HG02610 (cell line): ENCODE results near the gene CDS1.
"Not testable (repeated sequence)": the region's sequence is repeated elsewhere in the genome, so short reads cannot be mapped to it uniquely, and the experiment has no call there.

Source experiments
- ATAC-seq: cut with Tn5 transposase; IDR thresholded peaks from one replicate; pipeline ENCODE4 v1.9.1; 2021; ENCODE audit warnings: mild to moderate bottlenecking, moderate library complexity; ENCODE audit not compliant: unreplicated experiment

CDS1 gene

DNA sequence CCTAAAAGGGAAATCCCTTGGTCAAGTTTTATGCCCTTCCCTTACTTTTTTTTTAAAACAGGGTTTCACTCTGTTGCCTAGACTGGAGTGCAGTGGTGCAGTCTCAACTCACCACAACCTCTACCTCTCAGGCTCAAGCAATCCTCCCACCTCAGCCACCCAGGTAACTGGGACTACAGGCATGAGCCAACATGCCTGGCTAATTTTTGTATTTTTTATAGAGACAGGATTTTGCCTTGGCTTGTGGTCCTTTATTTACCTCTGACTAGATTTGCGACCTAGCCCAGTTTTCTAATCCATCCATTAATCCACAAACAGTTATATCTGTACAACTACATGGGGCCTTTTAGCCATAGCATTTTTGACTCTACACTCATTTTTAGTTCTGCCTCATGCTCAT, 23.7 kb downstream of the CDS1 start:
- ATAC-seq, result no peak

DNA sequence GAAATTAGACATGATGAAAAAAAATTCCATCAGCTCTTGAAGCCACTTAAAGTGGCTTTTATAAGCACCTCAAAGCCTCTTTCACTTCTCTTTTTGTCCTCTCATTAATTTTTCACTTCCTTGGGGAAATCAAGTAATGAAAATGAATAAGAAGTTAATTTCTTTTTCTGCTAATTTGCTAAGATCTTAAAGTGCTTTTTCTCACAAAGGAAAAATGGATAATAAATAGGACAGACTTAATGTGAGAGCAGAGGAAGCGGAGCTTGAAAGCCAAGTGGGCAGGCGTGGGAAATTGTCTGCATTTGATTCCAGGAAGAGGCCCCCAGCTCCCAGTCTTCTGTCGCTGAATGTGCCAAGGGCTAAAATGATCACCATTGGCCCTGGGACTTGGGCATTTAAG, 28.6 kb downstream of the CDS1 start:
- ATAC-seq, result no peak

DNA sequence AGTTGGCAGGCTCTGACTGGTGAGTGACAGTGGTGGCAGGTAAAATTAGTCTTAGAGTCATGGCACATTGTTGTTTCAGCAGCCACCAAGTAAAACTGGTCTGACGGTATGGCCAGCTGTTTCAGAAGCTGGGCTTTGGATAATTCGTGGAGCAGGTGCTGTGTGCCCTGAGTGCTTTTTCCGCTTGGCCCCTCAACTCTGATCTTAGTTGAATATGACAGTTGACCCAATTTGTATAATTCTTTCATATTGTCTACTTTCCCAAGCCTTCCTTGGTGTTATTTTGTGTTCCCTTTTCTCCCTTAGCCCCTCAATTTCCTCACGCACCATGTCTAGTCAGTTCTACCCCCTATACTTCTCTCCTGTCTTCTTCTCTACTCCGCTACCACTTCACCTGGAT, 32.0 kb downstream of the CDS1 start:
- ATAC-seq, result no peak

DNA sequence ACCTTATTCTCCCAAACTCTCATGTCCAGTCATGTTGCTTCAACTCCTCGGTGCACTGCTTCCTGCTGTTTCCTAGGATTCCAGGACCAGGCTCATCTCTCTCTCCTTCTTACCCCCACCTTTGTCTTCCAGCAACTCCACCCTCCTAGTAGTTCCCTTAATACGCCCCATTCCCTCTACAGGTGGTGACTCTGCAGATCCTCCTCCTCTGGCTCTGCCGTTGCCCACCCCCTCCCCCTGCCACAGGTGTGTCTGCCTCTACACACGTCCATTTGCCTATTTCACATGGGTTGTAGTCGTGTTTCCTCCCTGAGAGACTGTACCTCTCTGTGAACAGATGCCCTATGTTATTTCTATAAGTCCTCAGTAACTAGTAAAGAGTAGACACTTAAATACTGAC, 32.4 kb downstream of the CDS1 start:
- no peak for ATAC-seq

DNA sequence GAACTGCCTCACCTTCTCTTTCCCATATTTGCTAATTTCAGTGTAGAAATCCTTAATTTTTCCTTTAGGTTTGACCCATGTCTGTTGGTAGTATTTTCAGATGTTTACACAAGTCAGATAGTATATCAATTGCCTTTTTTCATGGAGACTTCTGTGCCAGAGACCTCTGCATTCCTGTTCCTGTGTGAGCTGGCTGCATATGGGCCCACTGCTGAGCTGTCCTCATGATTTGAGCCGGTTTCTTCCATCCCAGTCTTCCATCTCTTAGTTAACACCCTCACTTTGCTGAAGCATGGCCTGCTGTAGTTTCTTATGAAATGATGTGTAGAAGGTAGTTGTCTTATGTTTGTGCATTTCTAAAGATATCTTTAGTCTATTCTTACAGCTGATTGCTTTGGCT, 40.0 kb downstream of the CDS1 start:
- no peak for ATAC-seq

DNA sequence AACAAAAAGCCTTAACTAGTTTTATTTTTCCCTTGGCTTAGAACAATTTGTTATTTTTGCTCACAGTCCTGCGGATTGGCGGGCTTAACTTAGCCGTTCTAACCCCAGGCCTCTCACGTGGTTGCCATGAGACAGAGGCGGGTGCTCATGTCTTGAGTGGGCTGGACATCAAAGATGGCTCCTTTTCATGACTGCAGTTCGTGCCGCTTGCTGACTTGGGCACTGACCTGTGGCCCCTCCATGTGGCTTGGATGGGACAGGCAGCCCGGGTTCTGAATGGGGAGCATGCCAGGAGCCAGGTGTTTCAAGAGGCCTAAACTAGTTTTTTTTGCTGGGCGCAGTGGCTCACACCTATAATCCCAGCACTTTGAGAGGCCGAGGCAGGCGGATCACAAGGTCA, 40.7 kb downstream of the CDS1 start:
- ATAC-seq, result no peak

DNA sequence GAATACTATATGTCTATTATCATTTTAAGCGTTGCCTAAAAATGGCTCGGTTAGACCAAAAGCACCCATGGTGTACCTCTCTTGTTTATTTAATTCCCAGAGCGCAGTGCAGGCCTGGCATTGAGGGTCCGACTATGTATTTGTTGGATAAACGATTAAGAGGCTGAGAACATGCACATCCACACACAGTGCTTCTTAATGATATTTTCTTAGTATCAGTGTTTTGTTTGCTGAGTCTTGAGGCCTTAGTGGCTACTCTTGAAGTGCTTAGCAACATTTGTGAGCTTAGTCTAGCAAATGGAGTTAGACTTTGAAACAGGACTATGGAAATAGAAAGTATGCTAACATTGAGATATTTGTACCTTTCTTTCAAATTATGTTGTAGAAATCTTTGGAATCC, 43.7 kb downstream of the CDS1 start:
- no peak for ATAC-seq

DNA sequence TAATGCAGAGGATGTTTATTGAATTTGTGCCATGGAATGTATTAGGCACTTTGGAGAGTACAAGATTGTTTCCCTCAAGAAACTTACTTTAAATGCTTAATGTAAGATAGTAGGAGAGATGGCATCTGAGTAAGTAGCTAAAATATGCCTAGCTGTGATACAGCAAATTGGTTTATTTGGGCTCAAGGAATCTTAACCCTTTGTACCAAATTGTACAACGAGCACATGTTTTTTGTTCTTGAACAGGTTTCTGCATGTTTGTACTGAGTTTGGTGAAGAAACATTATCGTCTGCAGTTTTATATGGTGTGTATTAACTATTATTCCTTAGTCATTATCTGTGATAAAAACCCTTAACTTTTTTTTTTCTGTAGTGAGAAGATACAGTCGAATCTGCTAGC, 48.6 kb downstream of the CDS1 start:
- ATAC-seq, result no peak

DNA sequence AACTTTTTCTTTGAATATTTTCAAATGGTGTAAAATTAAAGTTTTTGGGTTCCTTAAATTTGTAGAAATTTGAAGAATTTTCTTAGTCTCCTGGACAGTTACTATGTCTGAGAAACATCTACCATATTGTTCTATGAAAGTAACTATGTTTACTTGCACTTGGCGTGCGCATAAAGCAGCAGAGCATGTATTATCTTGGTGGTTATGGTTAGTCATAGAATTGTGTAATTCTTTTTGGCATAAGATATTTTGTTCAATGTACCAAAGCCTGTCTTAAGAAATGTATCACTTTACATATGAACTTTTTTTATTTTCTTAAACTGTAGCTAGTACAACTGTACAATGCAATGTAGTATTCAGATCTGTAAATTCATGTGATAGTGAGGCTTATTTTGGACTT, 49.2 kb downstream of the CDS1 start:
- ATAC-seq, result no peak

DNA sequence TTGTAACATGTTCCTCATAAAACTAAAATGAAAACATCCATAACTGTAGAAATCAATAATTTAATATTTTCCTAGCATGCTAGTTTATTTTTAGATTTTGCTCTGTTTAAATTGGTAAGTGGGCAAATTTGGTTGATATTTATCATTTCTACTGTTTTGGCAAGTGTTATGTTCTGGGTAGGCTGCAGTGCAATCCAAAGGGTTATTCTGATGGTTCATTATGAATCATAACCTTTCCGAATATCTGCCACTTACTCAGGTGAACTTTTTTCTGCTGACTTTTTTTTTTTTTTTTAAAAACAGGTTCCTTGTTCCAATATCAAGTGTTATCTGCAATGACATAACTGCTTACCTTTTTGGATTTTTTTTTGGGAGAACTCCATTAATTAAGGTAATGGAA, 52.0 kb downstream of the CDS1 start:
- ATAC-seq, result no peak

DNA sequence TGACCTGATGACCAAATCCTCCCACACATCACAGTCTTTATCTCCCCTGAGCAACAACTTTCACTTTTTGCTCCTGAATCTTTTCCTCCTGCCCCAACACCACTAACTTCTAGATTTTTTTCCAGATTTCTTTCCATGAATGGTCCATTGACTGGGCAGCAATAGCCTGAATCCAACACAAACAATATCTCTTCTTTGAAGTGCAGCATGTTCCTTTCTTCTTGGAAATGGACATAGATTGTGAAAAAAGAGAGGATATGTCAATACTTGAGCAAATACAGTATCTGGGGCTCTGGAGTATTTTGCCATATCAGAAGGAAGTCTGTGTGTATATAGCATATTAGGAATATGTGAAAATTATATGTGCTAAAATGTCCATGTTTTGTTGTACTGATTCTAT, 55.2 kb downstream of the CDS1 start:
- ATAC-seq, result no peak

DNA sequence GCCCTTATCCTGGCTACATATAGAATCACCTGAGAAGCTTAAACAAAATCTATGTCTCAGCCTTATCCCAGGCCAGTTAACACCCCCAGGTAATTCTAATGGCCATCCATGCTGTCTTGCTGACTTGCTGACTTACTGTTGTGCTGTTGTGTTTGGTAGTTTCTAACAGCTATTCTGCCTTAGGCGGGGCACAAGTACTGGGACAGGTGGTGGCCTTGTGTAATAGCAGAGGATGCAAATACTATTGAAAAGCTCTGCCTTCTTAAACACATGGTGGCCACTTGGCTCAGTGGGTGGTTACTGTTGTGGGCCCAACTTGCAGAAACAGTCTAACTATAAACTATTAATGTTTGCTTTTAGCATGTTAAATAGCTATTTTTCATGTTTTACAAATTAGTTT, 56.2 kb downstream of the CDS1 start:
- ATAC-seq, result no peak

DNA sequence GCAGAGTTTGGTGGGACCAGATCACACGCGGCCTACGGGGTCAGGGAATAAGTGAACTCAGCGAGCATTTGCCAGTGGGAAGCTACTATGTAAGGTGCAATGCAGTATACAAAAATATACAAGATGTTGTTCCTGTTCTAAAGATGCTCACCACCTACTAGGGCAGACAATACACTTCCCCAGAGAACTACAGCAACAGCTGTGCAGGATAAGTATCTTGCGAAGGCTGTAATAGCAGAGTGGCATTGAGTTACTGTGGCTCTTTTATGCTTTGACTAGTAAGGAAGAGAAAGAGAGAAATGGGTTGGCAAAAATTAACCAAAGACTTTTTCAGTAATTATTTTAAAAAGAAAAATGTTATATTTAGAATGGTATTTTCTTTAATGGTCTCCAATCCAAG, 61.2 kb downstream of the CDS1 start:
- no peak for ATAC-seq

DNA sequence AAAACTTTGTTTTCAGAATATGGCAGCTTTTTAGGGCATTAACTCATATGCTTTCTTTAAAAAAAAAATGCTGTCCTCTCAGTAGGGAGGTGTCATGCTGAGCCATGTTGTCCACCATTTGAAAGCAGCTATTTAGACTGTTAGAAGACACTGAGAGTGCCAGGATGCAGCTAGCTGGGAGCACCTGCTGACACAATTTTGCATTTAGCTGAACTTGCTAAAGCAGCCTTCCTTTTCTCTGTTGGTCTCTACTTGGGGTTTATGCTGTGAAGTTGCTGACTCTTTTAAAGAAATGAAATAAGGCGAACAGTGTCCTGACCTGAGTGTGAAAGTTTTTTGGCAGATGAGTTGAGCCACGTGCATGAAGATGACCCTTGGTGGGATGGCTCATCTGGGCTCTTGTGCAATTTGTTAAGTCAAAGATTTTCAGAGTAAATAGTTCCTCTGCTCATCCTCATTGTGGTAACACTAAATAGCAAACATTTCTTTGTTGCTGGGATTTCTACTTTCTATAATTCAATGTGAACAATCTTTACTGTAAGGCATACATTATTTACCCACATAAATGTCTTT, 64.5 kb downstream of the CDS1 start:
- ATAC-seq, result no peak

DNA sequence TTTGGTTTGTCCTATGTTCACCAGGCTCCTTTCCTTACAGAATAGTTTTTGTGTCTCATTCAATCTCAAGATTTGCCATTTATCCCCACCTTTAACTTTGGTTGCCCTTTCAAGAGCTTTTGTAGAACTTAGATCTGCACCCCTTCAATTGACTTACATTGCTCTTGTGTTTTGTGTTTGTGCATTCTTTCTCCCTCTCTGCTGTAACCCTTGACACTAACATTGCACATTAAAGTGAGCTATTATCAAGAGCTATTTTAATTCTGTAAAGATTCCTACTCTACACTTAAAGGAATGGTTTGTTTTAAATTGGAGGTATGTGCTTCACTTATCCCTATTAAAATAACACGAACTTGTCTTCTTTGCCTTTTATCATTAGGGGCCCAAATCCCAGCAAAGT, 65.3 kb downstream of the CDS1 start:
- no peak for ATAC-seq

DNA sequence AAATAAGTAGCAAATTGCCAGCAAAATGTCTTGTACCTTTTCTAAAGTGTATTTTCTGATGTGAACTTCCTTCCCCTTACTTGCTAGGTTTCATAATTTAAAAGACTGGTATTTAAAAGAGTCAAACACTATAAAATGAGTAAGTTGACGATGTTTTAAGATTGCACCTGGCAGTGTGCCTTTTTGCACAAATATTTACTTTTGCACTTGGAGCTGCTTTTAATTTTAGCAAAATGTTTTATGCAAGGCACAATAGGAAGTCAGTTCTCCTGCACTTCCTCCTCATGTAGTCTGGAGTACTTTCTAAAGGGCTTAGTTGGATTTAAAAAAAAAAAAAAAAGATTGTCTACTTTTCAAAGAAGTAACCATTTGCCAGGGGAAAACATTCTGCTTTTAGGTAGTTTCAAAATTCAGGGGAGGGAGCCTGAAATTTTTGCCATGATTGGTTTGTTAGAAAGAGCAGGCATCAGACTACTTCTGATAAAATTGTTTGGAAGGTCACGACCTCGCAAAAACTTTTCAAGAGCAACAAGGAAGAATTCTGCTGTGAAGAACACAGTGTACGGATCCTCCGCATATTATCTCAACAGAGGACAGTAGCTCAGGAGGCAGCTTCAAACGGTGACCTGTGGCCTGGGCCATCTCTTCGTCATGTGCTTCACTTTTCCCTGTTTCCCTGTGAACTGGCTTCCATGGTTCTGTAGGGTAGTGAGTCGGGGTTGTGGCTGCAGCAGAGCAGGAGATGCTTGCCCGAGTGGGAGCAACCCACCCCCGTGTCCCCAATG, 66.1 kb downstream of the CDS1 start:
- no peak for ATAC-seq

DNA sequence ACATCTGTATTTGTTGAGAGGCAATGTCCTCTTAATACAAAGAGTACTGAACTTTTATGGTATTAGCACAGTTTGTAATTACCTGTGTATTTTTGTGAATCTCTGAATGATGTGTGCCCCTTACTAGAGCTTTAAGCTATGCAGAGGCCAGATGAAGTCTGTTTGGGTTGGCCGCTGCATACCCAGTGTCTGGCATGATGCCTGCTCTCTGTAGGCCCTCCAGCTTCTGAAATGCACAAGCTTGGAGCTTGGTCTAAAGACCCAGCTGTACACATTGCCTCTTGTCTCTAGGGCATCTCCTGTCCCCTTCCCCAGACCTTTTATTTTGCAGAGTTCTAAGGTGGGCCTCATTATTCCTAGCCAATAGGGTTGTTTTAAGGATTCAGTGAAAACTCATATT, 68.6 kb downstream of the CDS1 start:
- no peak for ATAC-seq

DNA sequence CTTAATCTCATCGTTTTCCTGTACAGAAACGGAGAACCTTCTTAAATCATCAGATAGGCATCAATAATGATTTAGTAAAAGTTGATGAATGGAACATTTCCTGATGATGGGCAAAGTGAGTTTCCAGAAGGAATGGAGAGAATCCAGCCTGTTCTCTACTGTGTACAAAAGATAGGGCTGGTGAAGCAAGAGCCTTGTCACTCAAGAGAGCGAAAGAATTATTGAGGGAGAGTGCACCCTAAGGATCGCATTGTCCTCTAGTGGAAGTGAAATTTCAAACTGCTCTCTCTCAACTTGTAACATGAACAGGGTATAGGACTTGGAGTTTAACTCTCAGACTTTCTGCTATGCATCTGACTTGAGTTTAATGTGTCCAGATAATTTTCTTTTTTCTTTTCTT, 69.6 kb downstream of the CDS1 start:
- no peak for ATAC-seq

DNA sequence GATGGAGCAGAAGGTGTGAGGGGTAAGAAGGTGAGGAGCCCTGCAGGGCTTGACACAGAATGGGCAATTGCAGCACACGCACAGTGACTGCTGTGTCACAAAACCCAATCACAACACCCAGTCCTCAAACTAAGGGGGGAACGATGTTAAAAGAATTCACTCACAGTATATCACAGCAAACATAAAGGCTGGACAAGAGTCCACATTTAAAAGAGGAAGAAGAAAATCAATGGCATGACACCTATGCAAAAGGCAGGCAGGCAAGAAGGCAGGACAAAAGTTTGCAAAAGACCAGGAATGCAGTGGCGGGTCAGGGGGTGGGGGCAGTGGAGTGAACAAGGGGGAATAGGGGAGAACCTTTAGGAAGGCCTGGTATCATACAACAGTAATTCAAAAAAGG, 77.7 kb downstream of the CDS1 start:
- ATAC-seq, result no peak

DNA sequence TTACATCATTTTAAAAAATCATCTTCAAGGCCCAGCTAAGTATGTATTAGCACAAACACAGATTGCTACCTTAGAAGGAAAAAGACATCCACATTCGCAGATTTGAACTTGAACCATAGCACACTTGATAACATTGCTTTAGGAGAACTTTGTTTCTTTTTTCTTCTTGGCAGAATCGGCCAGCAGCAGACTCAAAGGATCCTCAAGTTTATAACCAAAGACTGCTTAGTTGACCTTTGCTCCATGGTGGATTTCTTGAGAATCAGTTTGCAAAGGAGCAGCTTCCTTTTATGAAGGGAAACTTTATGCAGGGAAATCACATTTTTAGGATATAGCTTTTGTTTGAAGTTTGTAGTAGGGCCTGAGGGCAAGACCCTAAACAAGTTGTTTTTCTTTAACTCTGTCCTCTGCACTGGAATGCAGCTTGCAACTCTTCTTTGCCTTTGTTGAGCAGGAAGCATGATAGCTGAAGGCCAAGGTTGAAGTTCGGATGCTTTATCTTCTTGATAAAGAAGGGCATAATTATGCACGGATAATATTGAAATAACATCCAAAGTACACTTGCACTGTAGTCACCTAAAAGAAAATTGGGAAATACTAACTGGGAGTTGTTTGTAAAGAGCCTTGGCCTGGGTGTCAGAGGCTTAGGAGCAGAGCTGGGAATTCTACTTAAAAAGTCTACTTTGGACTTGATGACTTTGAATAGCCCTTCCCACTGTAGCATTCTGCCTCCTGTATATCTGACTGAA, 78.4 kb downstream of the CDS1 start:
- ATAC-seq, result no peak

DNA sequence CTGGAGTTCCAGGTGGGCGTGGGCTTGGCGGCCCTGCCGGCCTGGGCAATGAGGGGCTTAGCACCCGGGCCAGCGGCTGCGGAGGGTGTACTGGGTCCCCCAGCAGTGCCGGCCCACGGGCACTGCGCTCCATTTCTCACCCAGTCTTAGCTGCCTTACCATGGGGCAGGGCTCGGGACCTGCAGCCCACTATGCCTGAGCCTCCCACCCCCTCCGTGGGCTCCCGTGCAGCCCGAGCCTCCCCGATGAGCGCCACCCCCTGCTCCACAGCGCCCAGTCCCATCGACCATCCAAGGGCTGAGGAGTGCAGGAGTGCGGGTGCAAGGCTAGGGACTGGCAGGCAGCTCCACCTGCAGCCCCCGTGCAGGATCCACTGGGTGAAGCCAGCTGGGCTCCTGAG, 81.8 kb downstream of the CDS1 start:
- not testable (repeated sequence) for ATAC-seq

DNA sequence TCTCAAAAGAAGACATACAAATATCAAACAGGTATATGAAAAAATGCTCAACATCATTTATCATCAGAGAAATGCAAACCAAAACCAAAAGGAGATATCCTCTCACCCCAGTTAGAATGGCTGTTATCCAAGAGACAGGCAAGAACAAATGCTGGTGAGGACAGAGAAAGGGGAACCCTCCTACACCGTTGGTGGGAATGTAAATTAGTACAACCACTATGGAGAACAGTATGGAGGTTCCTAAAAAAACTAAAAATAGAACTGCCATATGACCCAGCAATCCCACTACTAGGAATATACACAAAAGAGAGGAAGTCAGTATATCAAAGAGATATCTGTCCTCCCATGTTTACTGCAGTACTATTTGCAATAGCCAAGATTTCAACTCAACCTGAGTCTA, 83.5 kb downstream of the CDS1 start:
- ATAC-seq, result no peak
